ENCODE data around the gene ELOVL6.

DNA sequence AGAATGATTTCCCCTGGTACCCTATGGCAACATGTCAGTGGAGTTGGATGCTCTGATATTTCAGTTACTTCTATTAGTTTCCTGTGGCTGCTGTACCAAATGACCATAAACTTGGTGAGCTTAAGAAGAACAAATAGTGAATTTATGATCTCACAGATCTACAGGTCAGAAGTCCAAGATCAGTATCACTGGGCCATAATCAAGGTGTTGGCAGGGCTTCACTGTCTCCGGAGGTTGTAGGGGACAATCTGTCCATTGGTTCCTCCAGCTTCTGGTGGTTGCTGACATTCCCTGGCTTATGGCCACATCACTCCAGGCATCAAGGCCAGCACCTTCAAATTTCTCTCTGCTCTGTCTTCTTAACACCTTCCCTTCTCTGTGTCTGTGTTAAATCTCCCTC is 37.9 kb upstream of the ELOVL6 start:
- TF ChIP-seq, protein P1, sequence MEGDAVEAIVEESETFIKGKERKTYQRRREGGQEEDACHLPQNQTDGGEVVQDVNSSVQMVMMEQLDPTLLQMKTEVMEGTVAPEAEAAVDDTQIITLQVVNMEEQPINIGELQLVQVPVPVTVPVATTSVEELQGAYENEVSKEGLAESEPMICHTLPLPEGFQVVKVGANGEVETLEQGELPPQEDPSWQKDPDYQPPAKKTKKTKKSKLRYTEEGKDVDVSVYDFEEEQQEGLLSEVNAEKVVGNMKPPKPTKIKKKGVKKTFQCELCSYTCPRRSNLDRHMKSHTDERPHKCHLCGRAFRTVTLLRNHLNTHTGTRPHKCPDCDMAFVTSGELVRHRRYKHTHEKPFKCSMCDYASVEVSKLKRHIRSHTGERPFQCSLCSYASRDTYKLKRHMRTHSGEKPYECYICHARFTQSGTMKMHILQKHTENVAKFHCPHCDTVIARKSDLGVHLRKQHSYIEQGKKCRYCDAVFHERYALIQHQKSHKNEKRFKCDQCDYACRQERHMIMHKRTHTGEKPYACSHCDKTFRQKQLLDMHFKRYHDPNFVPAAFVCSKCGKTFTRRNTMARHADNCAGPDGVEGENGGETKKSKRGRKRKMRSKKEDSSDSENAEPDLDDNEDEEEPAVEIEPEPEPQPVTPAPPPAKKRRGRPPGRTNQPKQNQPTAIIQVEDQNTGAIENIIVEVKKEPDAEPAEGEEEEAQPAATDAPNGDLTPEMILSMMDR (IDR thresholded peaks at IDR 0.05): no peak
- no peak for TF ChIP-seq POLR2A (IDR thresholded peaks at IDR 0.05)
